ENCODE data around the gene RAF1.

DNA sequence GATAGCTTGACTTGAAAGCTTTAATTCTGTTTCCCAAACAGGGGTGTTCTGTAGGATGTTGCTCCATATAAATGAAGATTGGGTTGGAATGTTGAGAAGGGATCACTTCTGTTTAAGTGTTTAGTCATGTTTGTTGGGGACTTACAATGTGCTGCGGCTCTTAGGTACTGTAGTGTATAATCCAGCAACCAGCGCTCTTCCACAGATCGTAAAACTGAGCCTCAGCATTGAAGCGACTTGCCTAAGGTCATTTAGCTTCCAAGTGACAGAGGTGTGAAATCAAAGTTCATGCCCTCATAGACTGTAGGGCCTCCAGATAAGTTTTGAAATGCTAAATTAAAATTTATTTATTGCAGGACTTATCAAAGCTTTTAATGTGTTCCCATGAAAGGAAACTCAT lies 105.2 kb downstream of the RAF1 start:
- TF ChIP-seq NFYB (IDR thresholded peaks at IDR 0.05; ENCODE audit: extremely low read depth, insufficient read length) (no peak), XRCC4 (IDR thresholded peaks at IDR 0.05; ENCODE audit: extremely low read depth, insufficient read depth, insufficient read length) (no peak), SMC3 (conservative IDR thresholded peaks at IDR 0.05; ENCODE audit: insufficient read depth, low read depth, low read length) (no peak), KDM1A (IDR thresholded peaks at IDR 0.05) (no peak), RBM17 (IDR thresholded peaks at IDR 0.05; ENCODE audit: borderline replicate concordance, low read depth, low read length) (no peak), U2AF2 (optimal IDR thresholded peaks at IDR 0.05; ENCODE audit: low read depth, low read length) (no peak), DMBX1 (CRISPR knock-in tag; IDR thresholded peaks at IDR 0.05; ENCODE audit: borderline replicate concordance) (no peak)
- TF ChIP-seq, protein P1, sequence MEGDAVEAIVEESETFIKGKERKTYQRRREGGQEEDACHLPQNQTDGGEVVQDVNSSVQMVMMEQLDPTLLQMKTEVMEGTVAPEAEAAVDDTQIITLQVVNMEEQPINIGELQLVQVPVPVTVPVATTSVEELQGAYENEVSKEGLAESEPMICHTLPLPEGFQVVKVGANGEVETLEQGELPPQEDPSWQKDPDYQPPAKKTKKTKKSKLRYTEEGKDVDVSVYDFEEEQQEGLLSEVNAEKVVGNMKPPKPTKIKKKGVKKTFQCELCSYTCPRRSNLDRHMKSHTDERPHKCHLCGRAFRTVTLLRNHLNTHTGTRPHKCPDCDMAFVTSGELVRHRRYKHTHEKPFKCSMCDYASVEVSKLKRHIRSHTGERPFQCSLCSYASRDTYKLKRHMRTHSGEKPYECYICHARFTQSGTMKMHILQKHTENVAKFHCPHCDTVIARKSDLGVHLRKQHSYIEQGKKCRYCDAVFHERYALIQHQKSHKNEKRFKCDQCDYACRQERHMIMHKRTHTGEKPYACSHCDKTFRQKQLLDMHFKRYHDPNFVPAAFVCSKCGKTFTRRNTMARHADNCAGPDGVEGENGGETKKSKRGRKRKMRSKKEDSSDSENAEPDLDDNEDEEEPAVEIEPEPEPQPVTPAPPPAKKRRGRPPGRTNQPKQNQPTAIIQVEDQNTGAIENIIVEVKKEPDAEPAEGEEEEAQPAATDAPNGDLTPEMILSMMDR (IDR thresholded peaks at IDR 0.05 in 2 of 3, conservative IDR thresholded peaks at IDR 0.05 in 1 of 3; ENCODE audit: insufficient read depth in 2 of 3, low read depth in 1 of 3, low read length in 3 of 3) = no peak

All from K562 (cell line).